Sigmoid colon (tissue), 3 donors: Measurements from ENCODE around the gene MOV10L1.

ENCODE experiments used
- POLR2A ChIP-seq, 2 donors: fragments of 450-650 bp; IDR thresholded peaks; one replicate each; pipeline ENCODE4 v1.6.1; 2016; ENCODE audit warnings: antibody characterized with exemption in 2 of 2, mild to moderate bottlenecking in 2 of 2, moderate library complexity in 2 of 2
- TF ChIP-seq, protein P1 (sequence below), 4 experiments: fragments of 450-650 bp in 3 of 4; fragments of 200-600 bp in 1 of 4; IDR thresholded peaks; one replicate each; pipeline ENCODE4 v1.5.1; 2016 to 2019; ENCODE audit warnings: antibody characterized with exemption in 4 of 4, mild to moderate bottlenecking in 3 of 4, moderate library complexity in 2 of 4

DNA sequence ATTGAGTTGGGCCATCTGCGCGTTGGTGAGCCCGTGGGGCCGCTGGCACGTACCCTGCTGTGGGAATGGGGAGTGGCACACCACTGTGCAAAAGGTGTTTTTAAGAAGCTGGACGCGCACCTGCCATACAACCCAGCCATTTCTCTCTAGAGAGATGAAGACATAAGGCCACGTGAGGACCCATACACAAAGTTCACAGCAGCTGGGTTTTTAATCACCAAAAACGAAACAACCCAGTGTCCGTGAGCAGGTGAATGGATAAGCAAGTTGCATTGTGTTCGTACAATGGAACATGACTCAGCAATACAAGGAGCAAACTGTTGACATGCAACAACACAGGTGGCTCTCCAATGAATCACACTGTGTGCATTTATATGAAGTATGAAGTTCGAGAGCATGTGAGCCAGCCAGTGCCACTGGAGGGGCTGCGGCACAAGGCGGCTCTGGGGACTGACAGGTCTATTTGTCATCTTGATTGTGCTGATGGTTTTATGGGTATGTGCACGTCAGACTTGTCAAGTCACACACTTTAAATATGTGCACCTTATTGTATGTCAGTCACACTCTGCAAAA lies 50.1 kb downstream of the MOV10L1 start:
- TF ChIP-seq, protein P1, sequence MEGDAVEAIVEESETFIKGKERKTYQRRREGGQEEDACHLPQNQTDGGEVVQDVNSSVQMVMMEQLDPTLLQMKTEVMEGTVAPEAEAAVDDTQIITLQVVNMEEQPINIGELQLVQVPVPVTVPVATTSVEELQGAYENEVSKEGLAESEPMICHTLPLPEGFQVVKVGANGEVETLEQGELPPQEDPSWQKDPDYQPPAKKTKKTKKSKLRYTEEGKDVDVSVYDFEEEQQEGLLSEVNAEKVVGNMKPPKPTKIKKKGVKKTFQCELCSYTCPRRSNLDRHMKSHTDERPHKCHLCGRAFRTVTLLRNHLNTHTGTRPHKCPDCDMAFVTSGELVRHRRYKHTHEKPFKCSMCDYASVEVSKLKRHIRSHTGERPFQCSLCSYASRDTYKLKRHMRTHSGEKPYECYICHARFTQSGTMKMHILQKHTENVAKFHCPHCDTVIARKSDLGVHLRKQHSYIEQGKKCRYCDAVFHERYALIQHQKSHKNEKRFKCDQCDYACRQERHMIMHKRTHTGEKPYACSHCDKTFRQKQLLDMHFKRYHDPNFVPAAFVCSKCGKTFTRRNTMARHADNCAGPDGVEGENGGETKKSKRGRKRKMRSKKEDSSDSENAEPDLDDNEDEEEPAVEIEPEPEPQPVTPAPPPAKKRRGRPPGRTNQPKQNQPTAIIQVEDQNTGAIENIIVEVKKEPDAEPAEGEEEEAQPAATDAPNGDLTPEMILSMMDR (IDR thresholded peaks at IDR 0.05) = no peak
- no peak for TF ChIP-seq POLR2A (IDR thresholded peaks at IDR 0.05)
